Stimulated activated CD8-positive, alpha-beta memory T cell treated with anti-CD3 and anti-CD28 coated beads, Interleukin-12 subunit alpha, Interleukin-12 subunit beta, amount 100 ng/mL, for 4 hours (primary cell): ENCODE data around the gene TEAD1.

Experiments used
- DNase-seq: peaks from one replicate; pipeline ENCODE4 v3.0.0-alpha.2; 2020; ENCODE audit warnings: low read depth

Gene TEAD1

DNA sequence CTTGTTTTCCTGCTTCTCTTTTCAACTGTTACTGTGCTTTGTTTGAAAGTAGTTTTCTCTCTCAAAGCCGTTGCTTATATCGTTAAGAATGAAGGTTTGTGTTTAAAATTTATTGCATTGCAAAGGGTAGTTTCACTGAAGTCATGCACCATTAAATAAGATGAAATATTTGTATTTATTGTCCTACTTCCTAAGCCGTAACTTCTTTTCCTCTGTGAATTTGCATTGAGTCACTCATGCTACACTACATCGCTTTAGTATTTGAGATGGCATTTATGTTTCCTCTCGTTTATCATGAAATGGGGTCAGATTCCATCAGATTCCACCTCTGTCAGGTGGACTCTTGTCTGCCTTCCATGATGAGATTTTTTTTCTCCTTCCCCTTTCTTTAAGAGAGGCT lies 269.1 kb downstream of the TEAD1 start:
- DNase-seq: no peak

DNA sequence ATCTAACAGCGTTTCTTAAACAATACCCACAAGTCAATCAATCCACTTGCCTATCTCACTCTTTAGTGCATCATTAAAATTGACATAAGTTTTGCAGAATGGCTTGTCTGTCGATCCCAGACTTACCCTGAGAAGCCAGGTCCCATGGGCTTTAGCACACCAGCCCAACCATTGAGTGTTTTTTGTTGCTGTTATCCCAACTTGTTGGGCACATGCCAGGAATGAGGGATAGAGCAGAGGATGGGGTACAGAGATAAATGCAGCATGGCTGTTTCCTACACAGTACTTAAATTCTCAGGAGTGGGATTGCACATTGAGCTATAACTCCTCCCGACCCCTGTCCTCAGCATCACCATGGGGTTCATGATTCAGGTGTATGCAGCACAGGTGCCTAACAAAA lies 270.7 kb downstream of the TEAD1 start:
- DNase-seq: no peak

DNA sequence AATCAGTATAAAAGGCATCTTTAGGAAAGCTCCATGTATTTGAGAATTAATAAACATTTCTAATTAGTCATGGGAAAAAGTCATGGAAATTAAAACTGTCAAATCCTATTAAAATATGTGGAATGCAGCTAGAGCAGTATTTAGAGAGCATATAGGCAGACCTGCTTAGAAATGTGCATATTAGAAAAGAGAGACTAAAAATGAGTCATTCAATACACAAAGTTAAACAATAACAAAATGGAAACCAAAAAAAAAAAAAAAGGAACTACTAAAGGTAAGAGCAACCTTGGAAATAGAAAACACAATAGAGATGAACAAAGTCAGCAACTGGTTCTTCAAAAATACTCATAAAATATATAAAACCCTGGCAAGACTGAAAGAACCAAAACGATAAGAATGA lies 275.2 kb downstream of the TEAD1 start:
- no peak for DNase-seq

DNA sequence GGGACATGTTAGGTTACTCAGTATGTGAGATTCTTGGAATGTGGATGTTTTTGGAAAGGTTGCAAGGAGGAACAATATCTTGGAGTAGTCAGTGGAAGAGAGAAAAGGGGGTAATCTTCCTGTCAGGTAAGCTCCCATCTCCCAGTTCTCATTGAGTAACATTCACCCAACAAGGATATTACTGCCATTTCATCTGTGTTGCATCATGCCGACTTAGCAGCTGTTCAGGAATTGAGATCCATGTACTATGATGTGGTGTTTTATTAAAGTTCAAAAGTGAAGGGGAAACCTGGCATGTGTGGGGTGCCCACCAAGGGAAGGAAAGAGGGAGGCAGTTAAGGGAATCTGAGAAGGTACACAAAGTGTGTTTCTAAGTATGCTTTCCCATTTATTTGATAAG lies 276.4 kb downstream of the TEAD1 start:
- DNase-seq: no peak

DNA sequence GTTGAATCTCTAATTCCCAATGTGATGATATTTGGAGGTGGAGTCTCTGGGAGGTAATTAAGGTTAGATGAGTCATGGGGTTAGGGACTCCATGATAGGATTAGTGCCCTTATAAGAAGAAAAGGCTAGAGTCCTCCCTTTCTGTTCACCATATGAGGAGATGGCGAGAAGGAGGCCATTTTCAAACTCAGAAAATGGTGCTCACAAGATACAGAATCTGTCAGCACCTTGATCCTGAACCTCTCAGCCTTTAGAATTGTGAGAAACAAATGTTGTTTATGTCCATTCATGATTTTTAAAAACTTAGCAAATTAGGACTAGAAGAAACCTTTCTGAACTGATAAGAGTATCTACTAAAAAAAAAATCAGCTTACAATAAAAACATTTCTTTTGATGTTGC lies 277.2 kb downstream of the TEAD1 start:
- no peak for DNase-seq

DNA sequence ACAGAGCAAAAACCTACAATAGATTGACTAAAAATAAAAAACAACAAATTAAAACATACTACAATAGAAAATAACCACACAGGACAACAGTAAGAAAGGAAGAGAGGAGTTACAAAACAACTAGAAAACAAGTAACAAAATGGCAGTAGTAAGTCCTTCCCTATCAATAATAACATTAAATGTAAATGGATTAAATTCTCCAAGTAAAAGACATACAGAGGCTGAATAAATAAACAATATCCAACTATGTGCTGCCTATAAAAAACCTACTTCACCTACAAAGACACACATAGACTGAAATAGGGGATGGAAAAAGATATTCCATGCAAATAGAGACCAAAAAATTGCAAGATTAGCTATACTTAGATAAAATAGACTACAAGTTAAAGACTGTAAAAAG lies 277.9 kb downstream of the TEAD1 start:
- no peak for DNase-seq

DNA sequence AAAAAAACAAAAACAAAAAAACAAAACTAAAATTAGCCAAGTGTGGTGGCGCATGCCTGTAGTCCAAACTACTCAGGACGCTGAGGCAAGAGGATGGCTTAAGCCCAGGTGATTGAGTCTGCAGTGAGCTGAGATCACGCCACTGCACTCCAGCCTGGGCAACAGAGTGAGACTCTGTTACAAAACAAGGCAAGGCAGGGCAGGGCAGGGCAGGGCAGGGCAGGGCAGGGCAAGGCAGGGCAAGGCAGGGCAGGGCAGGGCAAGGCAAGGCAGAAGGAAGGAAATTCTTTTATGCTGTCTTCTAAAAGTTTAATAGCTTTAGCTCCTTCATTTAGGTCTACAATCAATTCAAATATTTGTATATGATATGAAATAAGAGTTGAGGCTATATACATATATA lies 284.8 kb downstream of the TEAD1 start:
- DNase-seq: no peak

DNA sequence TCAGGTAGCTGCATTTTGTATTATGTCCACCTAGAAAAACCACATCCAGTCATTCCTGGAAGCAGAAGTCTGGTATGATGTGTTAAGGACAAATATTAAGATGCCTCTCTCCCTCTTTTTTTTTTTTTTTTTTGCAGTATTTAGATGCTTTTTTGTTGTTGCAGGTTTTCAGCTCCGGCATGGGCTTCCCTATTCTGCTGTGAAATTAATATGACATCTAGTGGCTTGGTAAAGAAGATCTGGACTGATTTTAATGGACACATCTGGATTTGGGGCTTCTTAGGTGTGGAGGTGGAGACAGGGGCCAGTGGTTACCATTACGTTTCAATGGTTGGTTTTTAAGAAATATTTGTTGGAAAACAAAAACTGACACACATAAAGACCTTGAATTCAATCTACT lies 287.4 kb downstream of the TEAD1 start:
- DNase-seq: no peak

DNA sequence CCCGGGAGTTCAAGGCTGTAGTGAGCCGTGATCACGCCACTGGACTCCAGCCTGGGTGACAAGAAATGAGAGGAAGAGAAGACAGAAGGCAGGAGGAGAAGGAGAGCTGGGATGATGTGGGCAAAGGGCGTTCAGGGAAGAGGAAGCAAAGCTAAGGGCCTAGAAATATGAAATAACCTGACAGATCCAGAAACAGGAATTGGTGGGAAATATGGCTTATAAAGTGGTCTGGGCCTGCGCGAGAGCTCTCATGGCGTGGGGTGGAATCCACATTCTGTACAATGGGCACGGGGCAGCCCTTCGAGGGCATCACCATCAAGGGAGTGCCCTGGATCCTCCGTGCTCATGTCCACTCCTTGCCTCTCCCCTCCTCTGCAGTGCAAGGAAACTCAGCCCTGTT lies 288.1 kb downstream of the TEAD1 start:
- DNase-seq: no peak

DNA sequence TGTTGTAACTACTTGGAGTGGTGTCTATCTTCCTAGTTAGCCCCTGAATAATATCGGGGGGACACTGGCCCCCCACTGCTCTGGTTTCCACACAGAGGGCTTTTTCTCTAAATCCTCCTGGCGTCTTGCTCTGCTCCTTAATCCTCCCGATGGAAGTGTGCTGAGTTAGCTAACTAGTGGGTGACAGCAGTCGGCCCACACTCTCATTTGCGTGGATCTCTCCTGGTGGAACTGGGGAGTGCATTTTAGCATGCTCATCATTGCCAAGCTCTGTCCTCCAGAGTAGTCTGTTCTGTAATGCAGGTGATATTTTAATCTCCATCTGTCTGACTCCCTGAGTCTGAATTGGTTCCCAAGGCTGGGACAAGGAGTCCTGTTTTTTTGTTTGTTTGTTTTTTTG lies 288.8 kb downstream of the TEAD1 start:
- no peak for DNase-seq

DNA sequence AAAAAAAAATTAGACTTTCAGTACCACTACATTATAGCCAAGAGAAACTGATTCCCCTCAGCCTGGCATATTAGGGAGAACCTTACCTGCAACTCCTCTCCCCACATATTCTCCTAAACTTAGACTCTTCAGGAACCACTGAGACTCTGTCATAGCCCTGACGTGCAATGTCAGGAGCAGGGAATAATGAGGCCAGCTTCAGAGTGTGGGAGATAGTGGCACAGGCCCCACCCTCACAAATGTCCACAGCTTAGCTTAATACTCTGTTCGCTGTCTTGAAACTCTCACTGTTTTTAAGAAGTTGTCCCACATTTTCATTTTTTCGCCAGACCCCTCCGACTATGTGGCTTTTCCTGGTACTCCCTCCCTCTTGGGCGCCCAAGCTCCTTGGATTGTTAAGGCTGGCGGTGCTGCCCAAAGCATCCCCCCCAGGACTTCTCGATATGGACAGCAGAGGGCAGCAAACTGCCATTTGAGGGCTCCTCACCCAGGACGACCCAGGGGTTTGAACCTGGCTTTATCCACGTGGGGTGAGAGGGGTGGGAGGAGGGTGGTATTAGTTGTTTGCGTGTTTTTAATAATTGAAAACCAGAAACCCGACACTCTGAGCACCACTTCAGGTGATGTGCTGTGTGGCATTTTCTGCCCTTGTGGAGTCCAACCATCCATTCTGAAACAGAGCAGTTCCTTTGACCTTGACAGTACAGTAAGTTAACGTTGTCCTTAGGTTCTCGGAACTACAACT lies 289.7 kb downstream of the TEAD1 start:
- DNase-seq: peak; percentile 21

DNA sequence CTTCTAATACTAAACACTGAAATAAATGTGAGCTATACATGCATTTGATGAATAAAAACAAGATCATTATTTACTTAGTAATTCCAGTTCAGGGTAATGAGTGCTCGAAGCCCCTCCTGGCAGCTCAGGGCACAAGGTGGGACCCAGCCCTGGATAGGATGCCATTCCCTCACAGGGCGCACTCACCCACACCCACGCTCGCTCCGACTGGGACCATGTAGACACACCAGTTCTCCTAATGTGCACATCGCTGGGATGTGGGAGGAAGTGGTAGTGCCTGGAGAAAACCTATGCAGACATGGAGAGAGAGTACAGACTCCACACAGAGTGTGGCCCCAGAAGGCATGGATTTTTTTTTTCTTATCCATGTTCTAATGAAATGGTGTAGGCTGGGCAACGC lies 290.4 kb downstream of the TEAD1 start:
- DNase-seq: no peak

DNA sequence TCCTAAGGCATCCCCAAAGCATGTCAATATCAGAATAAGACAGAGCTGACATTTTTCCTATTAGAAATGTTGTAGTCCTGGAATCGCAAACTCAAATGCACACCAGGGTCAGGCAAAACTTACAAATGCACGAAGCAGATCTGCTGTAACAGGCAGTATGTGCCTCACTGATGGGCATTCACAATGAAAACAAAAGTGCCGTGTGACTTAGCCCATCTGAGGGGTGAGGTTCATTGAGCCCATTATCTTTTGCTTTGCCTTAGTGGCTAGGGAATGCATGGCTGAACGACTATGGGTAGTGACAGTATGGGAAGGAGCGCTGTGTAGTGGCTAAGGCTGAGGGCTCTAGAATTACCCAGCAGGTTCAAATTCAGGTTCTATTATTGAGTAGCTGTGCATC lies 291.8 kb downstream of the TEAD1 start:
- DNase-seq: no peak

DNA sequence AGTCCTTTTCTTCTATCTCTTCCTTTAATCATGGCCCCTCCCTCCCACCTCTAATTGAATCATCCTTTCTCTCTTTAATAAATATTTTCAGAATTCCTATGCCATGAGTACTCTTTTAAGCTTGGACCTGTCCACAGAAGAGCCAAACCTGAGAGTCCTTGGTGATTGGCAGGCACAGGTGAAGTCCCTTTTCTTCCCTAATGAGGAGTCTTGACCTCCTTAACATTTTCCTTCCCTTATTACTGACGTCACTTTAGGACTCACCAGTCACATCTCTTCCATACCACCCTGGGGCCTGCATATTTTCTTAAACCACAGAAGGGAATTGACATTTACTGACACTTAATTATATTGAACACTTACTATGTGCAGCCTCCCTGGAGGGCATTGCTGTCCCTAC lies 293.9 kb downstream of the TEAD1 start:
- no peak for DNase-seq

DNA sequence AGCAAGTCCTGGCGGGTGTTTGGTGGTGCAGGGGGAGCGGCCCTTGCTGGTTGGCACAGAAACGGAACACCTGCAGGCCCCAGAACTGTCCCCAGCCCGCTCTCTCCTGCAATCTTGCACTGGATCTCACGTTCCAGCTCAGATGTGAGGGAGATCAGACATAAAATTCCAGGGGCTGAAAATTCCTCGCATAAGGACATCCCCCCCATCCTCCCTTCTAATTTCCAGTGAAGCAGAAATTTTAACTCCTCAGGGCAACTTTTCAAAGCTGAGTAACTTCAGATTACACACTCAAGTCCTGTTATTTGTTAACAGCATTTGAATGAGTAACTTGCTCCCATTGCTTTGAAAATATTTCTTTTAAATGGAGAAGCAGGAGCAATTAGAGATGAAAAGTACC lies 294.6 kb downstream of the TEAD1 start:
- no peak for DNase-seq

DNA sequence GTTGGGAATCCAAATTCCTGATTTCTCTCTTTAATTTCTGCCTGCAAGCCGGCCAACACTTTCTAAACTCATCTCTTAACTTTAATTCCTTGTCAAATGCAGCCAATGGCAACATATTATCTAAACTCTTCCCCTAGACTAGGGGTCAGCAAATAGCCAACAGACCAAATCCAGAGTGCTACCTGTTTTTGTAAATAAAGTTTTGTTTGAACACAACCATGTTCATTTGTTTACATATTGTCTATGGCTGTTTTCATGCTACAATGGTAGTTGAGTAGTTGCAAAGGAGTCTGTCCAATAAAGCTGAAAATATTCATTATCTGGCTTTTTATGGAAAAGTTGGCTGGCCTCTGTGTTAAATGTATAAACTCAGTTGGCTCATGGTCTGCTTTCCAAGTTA lies 297.7 kb downstream of the TEAD1 start:
- no peak for DNase-seq

DNA sequence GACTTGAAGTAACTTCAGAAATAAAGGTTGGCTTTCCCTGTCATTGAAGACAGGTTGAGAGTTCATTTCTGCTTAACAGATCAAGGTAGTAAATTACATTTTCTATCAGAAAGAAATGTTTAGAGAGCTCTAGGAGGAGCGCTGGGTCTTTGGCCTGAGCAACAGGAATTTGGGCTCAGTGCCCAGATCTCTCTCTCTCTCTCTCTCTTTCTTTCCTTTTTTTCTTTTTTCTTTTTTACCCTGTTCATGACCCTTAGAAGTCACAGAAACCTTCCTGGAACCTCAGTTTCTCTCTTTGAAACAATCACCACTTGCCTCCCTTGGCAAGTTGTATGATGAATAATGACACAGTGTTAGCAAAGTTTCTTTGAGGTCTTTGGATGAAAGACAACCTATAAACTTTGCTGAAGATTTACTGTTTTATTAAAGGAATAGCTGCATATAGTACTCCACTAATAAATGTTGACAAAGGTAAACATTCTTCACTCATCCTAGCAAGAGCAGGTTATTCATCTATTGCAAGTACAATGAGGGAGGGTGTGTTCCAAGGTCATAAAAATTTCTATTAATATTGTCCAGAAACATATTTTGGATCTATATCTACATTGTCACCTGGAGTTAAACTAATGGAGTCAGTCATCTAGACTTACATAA lies 299.4 kb downstream of the TEAD1 start:
- DNase-seq: no peak

DNA sequence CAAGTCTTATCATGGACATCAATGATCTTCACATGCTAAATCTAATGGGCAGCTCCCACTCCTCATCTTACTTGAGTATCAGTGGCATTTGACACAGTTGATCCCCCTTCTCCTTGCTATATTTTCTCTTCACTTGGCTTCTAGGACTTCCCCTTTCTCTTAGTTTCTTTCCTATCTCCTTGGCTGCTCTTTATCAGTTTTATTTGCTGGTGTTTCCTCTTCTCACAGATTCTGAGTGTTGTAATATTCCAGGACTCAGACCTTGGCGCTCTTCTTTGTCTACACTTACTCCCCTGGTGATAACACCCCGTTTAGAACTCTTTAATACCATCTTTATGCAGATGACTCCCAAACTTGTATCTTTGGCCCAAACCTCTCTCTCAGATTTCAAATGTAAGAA lies 301.0 kb downstream of the TEAD1 start:
- no peak for DNase-seq

DNA sequence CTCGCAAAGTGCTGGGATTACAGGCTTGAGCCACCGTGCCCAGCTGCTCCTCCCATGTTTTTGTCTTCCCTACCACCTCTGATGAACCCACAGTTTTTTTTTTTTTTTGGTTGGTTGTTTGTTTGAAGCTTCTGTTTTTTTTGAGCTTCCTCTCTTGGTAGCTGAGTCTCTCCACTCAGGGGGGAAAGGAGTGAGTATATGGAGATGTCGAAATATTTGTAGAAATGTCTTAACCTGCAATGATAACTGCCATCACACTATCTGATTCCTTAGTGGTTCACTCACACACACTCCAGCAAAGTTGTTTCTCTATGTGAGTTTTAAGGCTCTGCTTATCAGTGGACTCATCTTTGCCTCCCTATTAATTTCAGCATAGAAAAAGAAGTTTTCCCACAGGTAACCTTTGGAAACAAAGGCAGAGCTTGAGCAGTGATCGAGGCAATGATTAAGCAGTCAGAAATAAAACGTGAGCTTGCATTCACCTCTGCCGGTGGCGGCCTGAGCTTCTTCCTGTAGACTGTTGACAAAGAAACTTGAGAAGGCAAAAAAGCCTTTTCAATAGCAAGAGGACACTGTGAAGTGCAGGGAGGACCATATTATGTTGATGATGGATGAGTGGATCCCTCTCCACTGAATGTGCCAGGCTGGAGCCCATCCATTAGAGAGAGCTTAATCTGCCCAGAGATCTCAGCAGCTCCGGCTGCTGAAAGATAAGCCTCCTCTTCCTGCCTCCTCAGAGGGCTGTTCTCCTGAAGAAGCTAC lies 305.9 kb downstream of the TEAD1 start:
- no peak for DNase-seq

DNA sequence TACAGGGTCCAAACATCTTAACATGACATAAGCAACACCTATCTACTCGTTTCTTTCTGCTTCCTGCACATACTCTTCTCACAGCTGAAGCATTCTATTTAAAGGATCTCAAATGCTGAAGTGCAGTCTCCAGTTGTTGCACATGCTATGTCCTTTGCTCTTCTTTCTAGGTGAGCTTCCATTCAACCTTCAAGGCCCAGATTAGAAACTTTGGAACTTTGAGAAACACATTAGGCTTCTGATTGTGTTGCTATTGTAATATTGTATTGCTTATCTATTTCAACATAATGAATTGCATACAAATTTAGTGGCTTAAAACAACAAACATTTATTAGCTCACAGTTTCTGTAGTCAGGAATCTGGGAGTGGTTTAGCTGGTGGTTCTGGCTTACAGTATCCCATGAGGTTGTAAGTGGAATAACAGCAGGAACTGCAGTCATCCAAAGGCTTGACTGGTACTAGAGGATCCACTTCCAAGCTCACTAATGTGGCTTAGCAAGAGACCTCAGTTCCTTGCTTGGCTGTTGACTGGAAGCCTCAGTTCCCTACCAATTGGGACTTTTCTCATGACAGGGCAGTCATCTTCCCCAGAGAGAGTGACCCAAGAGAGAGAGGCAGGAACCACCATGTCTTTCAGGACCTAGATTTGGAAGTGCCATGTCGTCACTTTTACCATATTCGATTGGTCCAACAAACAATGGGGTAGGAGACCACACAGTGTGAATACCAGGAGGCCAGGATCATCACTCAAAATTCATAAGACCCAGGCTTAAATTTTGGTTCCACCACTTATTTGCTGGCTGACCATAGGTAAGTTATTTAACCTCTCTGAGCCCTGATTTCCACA lies 307.7 kb downstream of the TEAD1 start:
- no peak for DNase-seq

DNA sequence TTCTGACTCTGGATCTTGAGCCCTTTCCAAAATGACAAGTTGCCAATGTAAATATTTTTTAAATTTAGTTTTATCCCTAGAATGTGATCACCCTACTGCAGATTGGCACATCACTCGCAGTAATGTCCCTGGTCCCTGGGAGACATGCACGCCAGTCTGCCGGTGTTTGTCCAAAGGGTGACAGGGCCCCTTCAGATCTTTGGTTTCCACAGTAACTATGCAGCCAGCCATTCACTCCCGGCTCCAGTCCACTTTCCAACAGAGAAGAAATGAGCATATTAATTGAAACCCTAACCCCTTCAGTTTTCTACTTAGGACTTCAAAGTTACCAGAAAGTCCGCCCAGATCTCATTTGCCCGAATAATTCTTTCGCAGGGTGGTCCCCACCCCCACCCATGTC lies 309.1 kb downstream of the TEAD1 start:
- DNase-seq: no peak

DNA sequence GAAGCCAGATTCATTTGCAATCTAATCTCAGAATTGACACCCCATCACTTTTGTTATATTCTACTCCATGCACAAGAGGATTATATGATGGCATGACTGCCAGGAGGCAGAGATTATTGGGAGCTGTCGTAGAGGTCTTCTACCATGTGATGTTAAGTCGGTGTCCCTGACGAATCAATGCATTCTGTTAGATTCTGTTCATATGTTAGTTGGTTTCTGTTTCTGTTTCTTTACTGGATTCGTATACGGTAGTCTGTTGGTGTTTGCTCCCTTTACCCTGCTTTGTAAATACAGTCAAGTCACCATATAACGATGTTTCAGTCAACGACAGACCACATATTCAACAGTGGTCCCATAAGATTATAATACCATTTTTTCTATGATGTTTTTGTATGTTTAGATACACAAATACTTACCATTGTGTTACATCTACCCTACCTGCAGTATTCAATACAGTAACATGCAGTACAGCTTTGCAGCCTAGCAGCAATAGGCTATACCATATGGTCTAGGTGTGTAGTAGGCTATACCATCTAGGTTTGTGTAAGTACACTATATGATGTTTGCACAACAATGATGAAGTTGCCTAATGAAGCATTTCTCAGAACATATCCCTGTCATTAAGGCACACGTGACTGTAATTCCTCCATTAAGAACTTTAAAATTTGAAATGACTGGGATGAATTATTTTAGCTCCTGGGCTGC lies 312.1 kb downstream of the TEAD1 start:
- no peak for DNase-seq
